ENCODE results near the gene DHRSX.
"Not testable (repeated sequence)": the region's sequence is repeated elsewhere in the genome, so short reads cannot be mapped to it uniquely, and the experiment has no call there.

Gene DHRSX, protein sequence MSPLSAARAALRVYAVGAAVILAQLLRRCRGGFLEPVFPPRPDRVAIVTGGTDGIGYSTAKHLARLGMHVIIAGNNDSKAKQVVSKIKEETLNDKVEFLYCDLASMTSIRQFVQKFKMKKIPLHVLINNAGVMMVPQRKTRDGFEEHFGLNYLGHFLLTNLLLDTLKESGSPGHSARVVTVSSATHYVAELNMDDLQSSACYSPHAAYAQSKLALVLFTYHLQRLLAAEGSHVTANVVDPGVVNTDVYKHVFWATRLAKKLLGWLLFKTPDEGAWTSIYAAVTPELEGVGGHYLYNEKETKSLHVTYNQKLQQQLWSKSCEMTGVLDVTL

DNA sequence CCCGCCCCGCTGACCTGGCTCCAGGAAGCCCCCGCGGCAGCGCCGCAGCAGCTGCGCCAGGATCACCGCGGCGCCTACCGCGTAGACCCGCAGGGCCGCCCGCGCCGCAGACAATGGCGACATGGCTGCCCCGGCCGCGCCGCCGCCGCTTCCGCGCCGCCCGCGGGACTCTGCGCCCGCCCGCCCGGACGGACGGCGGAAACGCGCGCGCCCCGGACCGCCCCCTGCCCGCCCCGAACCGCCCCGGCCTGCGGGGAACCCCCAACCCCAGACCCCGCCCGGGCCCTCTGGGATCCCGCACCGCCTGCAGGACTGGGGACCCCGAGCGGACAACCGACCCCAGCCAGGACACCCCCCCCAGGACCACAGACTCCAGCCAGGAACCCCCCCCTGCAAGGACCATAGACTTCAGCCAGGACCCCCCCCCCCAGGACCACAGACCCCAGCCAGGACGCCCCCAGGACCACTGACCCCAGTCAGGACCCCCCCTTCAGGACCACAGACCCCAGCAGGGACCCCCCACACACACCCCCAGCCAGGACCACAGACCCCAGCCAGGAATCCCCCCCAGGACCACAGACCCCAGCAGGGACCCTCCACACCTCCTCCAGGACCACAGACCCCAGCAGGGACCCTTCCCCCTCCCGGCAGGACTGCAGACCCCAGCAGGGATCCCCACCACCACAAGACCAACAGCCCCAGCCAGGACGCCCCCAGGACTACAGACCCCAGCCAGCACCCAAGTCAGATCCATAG lies at the start of gene DHRSX, which contains the start of gene ZBED1:
Gene DHRSX, minus strand, starts transcription at position 174 of the 756 bp plus-strand sequence. Its CDS starts 51 bp downstream, at position 123.
Gene ZBED1, minus strand, starts transcription at position 174 of the 756 bp plus-strand sequence. CDS start 10,257 bp downstream, outside the sequence.
- TF ChIP-seq POLR2A (IDR thresholded peaks at IDR 0.05; ENCODE audit: low read depth, low read length): peak; percentile 71
- FAIRE-seq: no peak
- peak; percentile 28 for DNase-seq (ENCODE audit: insufficient read length, low spot score)

- no peak for FAIRE-seq
- no peak for DNase-seq (ENCODE audit: insufficient read length, low spot score)
Measured at GRCh38 chrX:2549876-2550275, 49.1 kb upstream of the DHRSX start.

GRCh38 chrX:2548711-2549423 lies 48.1 kb upstream of the DHRSX start:
- TF ChIP-seq POLR2A (IDR thresholded peaks at IDR 0.05; ENCODE audit: low read depth, low read length): no peak
- FAIRE-seq (no peak), DNase-seq (ENCODE audit: insufficient read length, low spot score) (no peak)

More at GRCh38 chrX:2549876-2550275, 49.1 kb upstream of the DHRSX start:
- no peak for TF ChIP-seq POLR2A (IDR thresholded peaks at IDR 0.05; ENCODE audit: low read depth, low read length)

- DNase-seq (ENCODE audit: insufficient read length, low spot score): no peak
- no peak for TF ChIP-seq POLR2A (IDR thresholded peaks at IDR 0.05; ENCODE audit: low read depth, low read length)
- no peak for FAIRE-seq
Measured at GRCh38 chrX:2547736-2548135, 47.0 kb upstream of the DHRSX start.

GRCh38 chrX:2546496-2546895 lies 45.7 kb upstream of the DHRSX start:
- DNase-seq (ENCODE audit: insufficient read length, low spot score): no peak
- no peak for TF ChIP-seq POLR2A (IDR thresholded peaks at IDR 0.05; ENCODE audit: low read depth, low read length)
- no peak for FAIRE-seq

DNA sequence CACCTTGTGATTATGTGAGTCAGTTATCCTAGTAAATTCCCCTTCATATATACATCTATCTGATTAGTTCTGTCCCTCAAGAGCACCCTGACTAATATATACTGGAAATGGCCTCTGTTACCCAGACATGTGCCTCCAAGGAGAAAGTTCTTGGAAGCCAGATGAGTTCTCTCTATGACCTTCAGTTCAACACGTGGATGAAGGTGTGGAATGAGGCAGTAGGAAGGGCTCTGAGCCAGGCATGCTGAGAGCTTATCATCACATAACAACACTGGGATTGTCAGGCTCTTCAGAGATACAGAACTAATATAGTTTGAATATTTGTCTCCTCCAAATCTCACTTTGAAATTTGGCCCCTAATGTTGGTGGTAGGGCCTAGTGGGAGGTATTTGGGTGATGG lies 44.4 kb upstream of the DHRSX start:
- DNase-seq (ENCODE audit: insufficient read length, low spot score): no peak
- FAIRE-seq: no peak
- TF ChIP-seq POLR2A (IDR thresholded peaks at IDR 0.05; ENCODE audit: low read depth, low read length): no peak

DNA sequence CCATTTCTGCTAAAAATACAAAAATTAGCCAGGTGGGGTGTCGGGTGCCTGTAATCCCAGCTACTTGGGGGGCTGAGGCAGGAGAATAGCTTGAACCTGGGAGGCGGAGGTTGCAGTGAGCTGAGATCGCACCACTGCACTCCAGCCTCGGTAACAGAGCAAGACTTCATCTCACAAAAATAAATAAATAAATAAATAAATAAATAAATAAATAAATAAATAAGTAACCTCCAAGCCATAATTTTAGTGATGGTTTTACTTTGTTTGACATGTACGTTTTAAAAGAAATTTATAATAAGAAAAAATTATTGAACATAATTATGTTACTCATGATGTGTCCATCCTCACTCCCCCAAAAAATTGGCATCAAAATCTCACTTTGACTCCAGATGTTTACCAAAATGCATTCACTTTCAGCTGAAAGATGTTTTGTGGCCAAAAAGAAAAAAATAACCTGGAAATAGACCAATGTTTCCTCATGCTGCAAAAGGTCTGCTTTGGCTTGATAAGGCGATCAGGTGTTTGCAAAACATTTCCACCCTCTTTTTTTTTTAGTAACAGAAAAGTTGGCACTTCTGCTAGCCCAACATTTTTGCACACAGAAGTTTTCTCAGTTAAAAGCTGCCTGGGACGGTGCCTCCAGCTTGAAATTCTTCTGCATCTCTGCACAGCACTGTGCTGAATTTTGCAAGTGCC lies 42.2 kb upstream of the DHRSX start:
- no peak for TF ChIP-seq POLR2A (IDR thresholded peaks at IDR 0.05; ENCODE audit: low read depth, low read length)
- no peak for DNase-seq (ENCODE audit: insufficient read length, low spot score)
- FAIRE-seq: no peak

GRCh38 chrX:2541603-2542002 lies 40.8 kb upstream of the DHRSX start:
- DNase-seq (ENCODE audit: insufficient read length, low spot score) (no peak), FAIRE-seq (no peak)
- TF ChIP-seq POLR2A (IDR thresholded peaks at IDR 0.05; ENCODE audit: low read depth, low read length): no peak

- no peak for FAIRE-seq
Measured at GRCh38 chrX:2540426-2540947, 39.7 kb upstream of the DHRSX start.

DNA sequence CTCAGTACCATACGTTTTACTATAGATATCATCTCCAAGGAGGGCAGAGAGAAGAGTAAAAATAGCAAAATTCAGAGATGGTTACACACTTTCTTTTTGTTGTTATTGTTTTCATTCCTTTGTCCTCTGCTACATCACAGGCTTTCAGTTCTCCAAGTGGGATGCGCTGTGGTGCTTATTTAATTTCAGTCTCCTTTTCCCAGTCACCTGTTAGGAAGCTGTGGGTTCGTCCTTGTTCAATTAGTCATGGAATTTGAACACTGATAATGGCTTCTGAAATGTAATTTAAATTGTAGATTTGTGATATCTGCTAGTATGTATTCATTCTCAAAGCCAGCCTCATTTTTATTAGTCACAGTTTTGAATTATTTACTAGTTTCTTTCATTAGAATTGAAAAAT lies 38.8 kb upstream of the DHRSX start:
- FAIRE-seq: no peak
- no peak for DNase-seq (ENCODE audit: insufficient read length, low spot score)
- TF ChIP-seq POLR2A (IDR thresholded peaks at IDR 0.05; ENCODE audit: low read depth, low read length): no peak

More at GRCh38 chrX:2540426-2540947, 39.7 kb upstream of the DHRSX start:
- no peak for DNase-seq (ENCODE audit: insufficient read length, low spot score)
- no peak for TF ChIP-seq POLR2A (IDR thresholded peaks at IDR 0.05; ENCODE audit: low read depth, low read length)

GRCh38 chrX:2538031-2538757 lies 37.4 kb upstream of the DHRSX start:
- no peak for DNase-seq (ENCODE audit: insufficient read length, low spot score)
- no peak for FAIRE-seq
- TF ChIP-seq POLR2A (IDR thresholded peaks at IDR 0.05; ENCODE audit: low read depth, low read length): no peak

- DNase-seq (ENCODE audit: insufficient read length, low spot score) (no peak), FAIRE-seq (no peak)
- no peak for TF ChIP-seq POLR2A (IDR thresholded peaks at IDR 0.05; ENCODE audit: low read depth, low read length)
Measured at GRCh38 chrX:2536974-2537373, 36.2 kb upstream of the DHRSX start.

GRCh38 chrX:2536141-2536540 lies 35.4 kb upstream of the DHRSX start:
- no peak for TF ChIP-seq POLR2A (IDR thresholded peaks at IDR 0.05; ENCODE audit: low read depth, low read length)
- FAIRE-seq (no peak), DNase-seq (ENCODE audit: insufficient read length, low spot score) (no peak)

- FAIRE-seq; DNase-seq (ENCODE audit: insufficient read length, low spot score): not testable (repeated sequence)
Measured at GRCh38 chrX:2534261-2535021, 33.7 kb upstream of the DHRSX start.
